ENCODE results near the gene DUSP3. TPM values are rescaled to one million over a fixed set of nuclear protein-coding genes. Genes with fewer than 3 reads are reported as not detected.

Gene DUSP3
- total RNA-seq, 2 donors from 2014 or later: 130 to 137 TPM

DNA sequence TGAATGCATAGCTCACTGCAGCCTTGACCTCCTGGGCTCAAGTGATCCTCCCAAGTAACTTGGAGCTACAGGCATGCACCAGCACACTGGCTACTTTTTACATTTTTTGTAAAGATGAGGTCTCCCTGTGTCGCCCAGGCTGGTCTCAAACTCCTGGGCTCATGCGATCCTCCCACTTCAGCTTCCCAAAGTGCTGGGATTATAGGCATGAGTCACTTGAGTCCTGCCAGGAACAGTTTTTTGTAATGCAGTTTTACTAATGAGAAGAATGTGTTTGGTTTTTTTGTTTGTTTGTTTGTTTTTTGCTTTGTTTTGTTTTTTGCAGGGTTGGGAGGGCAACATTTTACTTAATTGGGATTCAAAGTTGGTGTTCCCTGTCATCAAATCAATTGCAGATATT lies 42.4 kb downstream of the DUSP3 start:
- Histone ChIP-seq H3K9me3 (no peaks in the 10 kb centered on the region), H3K4me1 (ENCODE audit: control insufficient read depth in 1 of 2, low read depth in 2 of 2) (peaks cover 13 to 30% of the 10 kb centered on the region in 2 donors), H3K27me3 (replicated peaks; ENCODE audit: insufficient read depth) (no peaks in the 10 kb centered on the region), H3K4me3 (no peak overlapping the region), H3K27ac (no peak overlapping the region), H3K36me3 (no peaks in the 10 kb centered on the region)
- no peak for ATAC-seq (ENCODE audit: insufficient number of reproducible peaks, low FRiP score, low read depth)
- no peak for DNase-seq (ENCODE audit: low spot score)
- no peak for TF ChIP-seq CTCF (IDR thresholded peaks at IDR 0.05)

GRCh38 chr17:43734376-43734775 lies 44.4 kb downstream of the DUSP3 start:
- DNase-seq (ENCODE audit: low spot score): no peak
- no peak for TF ChIP-seq CTCF (IDR thresholded peaks at IDR 0.05)
- no peak overlapping the region for H3K27ac ChIP-seq
- ATAC-seq (ENCODE audit: insufficient number of reproducible peaks, low FRiP score, low read depth): no peak
- H3K36me3 ChIP-seq: no peaks in the 10 kb centered on the region
- no peak overlapping the region for H3K4me3 ChIP-seq
- no peaks in the 10 kb centered on the region for H3K9me3 ChIP-seq
- no peaks in the 10 kb centered on the region for H3K27me3 ChIP-seq (replicated peaks; ENCODE audit: insufficient read depth)
- H3K4me1 ChIP-seq (ENCODE audit: control insufficient read depth in 1 of 2, low read depth in 2 of 2): peaks cover 5 to 10% of the 10 kb centered on the region in 2 donors

- Histone ChIP-seq H3K27ac (no peak overlapping the region), H3K9me3 (no peaks in the 10 kb centered on the region), H3K4me3 (no peak overlapping the region), H3K4me1 (ENCODE audit: control insufficient read depth in 1 of 2, low read depth in 2 of 2) (peaks cover 5 to 10% of the 10 kb centered on the region in 2 donors), H3K36me3 (no peaks in the 10 kb centered on the region), H3K27me3 (replicated peaks; ENCODE audit: insufficient read depth) (no peaks in the 10 kb centered on the region)
- no peak for DNase-seq (ENCODE audit: low spot score)
- ATAC-seq (ENCODE audit: insufficient number of reproducible peaks, low FRiP score, low read depth): no peak
- TF ChIP-seq CTCF (IDR thresholded peaks at IDR 0.05): no peak
Measured at GRCh38 chr17:43733956-43734355, 44.8 kb downstream of the DUSP3 start.

GRCh38 chr17:43732958-43733357 lies 45.8 kb downstream of the DUSP3 start:
- no peaks in the 10 kb centered on the region for H3K36me3 ChIP-seq
- no peak for DNase-seq (ENCODE audit: low spot score)
- no peak overlapping the region for H3K4me3 ChIP-seq
- TF ChIP-seq CTCF (IDR thresholded peaks at IDR 0.05): no peak
- no peaks in the 10 kb centered on the region for H3K27me3 ChIP-seq (replicated peaks; ENCODE audit: insufficient read depth)
- no peaks in the 10 kb centered on the region for H3K9me3 ChIP-seq
- no peak overlapping the region for H3K27ac ChIP-seq
- peaks cover 5 to 10% of the 10 kb centered on the region in 2 donors for H3K4me1 ChIP-seq (ENCODE audit: control insufficient read depth in 1 of 2, low read depth in 2 of 2)
- ATAC-seq (ENCODE audit: insufficient number of reproducible peaks, low FRiP score, low read depth): no peak

DNA sequence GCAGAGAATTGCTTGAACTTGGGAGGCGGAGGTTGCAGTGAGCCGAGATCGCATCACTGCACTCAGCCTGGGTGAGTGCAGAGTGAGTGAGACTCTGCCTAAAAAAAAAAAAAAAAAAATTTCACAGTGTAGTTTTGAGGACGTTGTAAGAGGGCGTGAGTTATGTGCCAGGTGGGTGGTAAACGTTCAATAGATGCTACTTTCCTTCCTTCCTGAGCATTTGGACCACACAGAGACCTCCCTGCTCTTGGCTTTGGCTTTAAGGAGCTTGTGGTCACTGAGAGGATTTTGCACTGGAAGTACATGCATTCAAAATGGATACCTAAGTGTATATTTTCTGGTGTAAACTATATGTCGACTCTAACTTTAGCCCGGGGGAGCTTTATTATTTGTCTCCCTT lies 50.7 kb downstream of the DUSP3 start:
- H3K9me3 ChIP-seq: no peaks in the 10 kb centered on the region
- H3K27me3 ChIP-seq (replicated peaks; ENCODE audit: insufficient read depth): no peaks in the 10 kb centered on the region
- no peak for TF ChIP-seq CTCF (IDR thresholded peaks at IDR 0.05)
- DNase-seq (ENCODE audit: low spot score) (no peak), ATAC-seq (ENCODE audit: insufficient number of reproducible peaks, low FRiP score, low read depth) (no peak)
- H3K4me1 ChIP-seq (ENCODE audit: control insufficient read depth in 1 of 2, low read depth in 2 of 2): peaks cover 0 to 10% of the 10 kb centered on the region in 2 donors
- no peak overlapping the region for H3K4me3 ChIP-seq
- no peak overlapping the region for H3K27ac ChIP-seq
- H3K36me3 ChIP-seq: no peaks in the 10 kb centered on the region
